Hematopoietic multipotent progenitor cell treated with erythropoietin and hydrocortisone succinate and interleukin-3 and kit ligand, for 15 days (in vitro differentiated cells): Measurements from ENCODE around the gene MXD1.

ENCODE experiments used
- DNase-seq: peaks from one replicate; pipeline ENCODE4 v3.0.0-alpha.2; 2015; ENCODE audit warnings: low spot score

The MXD1 gene

DNA sequence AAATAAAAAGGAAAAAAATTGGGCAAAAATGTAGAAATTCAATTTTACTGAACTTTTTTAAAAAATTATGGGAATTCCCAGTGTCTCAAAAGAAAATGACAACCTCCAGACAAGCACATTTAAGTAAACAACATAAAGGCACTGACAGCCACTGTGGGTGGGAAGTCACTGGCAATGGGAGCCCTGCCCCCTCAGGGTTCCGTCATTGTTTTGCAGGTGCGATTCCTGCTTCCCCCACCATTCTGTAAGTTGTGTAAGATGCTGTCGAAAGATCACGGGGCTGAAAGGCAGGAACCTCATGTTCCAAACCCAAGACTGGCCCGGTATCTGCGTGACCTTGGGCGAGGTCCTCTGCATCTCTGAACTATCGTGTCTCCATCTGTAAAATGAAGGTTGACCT is 62.3 kb downstream of the MXD1 start:
- DNase-seq = no peak

DNA sequence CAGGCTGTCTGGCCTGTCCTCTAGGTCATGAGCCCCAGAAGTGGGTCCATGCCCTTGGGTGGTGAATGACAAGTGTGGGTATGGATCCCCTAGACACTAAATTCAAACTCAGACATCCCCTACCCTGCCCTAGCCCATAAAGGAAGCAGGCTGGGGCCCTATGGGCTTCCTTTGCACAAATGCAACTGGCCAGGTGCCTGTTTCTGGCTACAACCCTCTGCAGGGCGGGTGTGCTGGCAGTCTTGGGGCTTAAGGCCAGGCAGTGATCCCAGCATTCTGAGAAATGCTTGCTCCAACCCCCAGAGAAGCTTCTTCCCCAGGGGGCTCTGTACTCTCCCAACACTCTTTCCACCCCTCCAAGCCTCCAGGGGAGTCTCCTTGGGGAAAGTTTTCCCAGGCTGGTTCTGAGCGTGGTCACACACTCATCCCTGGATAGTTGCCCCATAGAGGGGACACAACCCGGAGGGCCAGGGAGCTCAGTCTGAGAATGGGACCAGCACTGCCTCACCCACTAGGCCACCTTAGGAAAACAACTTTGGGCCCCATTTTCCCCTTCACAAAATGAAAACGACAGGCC is 63.1 kb downstream of the MXD1 start:
- no peak for DNase-seq

- no peak for DNase-seq
These were observed 65.2 kb downstream of the MXD1 start for GRCh38 chr2:69979902-69980807.

DNA sequence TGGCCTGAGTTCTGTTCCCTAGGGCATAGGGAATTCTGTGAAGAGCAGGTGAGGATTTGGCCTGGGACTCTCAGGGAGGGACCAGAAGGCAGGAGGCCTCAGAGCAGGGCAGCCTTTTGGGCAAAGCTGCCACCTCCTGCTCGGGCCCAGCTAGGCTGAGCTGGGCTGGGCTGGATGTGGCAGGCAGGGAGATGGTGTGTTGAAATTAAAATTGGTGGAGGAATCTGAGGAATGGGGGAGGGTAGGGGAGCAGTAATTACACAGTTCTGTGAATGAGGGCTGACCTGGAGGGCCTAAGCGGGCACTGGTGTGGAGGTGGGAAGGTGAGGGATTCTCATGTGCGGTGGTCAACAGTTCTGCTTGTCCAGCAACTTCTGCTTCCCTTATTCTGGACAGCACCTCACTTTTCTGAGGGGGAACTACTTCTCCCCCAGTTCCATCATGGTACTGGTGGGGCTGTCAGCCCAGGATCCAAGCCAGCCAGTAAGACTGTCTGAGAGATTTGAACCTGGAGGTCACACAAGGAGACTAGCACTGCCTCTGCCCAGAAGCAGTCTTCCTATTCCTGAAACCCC is 68.6 kb downstream of the MXD1 start:
- no peak for DNase-seq

DNA sequence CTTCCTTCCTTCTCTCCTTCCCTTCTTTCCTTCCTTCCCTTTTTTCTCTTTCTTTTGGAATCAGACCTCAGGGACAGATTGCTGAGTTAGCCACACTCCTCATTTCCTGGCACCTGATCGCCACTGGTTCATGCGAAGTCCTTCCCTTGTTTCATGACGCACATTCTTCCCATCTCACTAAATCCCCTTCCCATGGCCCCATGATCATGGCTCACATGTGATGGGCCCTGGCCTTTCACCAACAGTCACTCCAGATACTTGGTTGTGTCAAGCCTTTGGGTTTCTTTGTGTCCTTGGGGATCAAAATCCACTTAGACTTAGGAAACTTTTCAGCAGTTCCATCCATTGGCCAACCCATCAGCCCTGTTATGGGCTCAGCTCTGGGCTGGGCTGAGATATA is 70.3 kb downstream of the MXD1 start:
- no peak for DNase-seq

GRCh38 chr2:69985688-69986087 is 70.8 kb downstream of the MXD1 start:
- no peak for DNase-seq

- DNase-seq = no peak
These were observed 71.8 kb downstream of the MXD1 start for GRCh38 chr2:69986691-69987090.

DNA sequence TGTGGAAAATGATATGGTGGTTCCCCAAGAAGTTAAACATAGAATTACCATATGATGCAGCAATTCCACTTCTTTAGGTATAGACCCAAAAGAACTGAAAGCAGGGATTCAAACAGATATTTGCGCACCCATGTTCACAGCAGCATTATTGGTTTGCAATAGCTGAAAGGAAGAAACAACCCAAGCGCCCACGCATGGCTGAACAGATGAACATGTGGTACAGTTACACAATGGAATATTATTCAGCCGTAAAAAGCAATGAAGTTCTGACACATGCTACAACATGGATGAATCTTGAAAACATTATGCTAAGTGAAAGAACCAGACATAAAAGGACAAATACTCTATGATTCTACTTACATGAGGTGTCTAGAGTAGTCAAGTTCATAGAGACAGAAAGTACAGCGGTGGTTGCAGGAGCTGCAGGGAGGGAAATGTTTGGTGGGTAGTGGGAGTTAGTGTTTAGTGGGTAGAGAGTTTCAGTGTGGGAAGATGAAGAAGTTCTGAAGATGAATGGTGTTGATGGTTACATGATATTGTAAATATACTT is 73.3 kb downstream of the MXD1 start:
- DNase-seq = no peak

DNA sequence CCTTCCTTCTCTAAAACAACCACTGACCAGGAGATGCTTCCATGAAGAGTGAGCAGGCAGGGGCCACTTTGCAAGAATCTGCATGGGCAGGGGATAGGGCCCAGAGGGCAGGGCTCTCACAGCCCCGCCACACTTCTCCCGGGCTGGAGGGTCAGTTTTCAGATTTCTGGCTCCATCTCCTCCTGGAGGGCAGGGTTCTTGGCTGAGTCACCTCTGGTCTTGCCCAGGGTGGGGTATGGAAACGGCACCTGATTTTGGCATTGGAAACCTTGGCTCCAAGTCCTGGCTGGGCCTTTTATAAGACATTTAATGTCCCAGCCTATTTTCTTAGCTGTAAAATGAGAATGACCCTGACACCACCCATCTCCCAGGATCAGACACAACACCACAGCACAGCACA is 74.1 kb downstream of the MXD1 start:
- DNase-seq = no peak

DNA sequence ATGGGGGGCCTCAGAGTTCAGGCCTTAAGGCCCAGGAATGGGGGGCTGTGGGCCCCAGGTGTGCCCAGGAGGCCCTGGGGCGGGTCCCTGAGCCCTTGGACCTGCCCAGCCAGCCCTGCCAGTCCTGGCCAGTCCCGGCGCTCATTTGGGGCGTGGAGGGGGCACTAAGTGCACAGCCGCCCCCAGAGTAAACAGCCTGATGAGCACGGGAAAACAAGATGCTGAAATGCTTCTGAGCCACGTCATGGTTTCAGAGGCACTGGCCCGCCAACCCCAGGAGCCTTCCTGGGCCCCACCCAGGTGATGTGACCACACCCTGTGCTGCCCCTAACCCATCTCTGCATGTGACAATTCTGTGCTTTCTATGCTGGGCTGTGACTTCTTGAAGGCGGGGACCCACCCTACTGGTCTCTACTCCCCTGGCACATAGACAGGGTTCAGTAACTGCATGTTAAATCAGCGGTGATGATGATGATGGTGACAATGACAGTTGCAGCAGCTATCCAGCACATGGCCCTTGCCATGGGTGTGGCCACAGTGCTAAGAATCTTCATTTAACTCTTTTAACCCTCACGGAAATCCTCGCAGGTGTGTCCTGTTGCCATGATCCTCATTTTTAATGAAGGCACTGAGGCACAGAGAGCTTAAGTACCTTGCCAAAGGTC is 74.7 kb downstream of the MXD1 start:
- no peak for DNase-seq
